ENCODE data around the gene NATD1.

NATD1 gene, protein sequence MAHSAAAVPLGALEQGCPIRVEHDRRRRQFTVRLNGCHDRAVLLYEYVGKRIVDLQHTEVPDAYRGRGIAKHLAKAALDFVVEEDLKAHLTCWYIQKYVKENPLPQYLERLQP

DNA sequence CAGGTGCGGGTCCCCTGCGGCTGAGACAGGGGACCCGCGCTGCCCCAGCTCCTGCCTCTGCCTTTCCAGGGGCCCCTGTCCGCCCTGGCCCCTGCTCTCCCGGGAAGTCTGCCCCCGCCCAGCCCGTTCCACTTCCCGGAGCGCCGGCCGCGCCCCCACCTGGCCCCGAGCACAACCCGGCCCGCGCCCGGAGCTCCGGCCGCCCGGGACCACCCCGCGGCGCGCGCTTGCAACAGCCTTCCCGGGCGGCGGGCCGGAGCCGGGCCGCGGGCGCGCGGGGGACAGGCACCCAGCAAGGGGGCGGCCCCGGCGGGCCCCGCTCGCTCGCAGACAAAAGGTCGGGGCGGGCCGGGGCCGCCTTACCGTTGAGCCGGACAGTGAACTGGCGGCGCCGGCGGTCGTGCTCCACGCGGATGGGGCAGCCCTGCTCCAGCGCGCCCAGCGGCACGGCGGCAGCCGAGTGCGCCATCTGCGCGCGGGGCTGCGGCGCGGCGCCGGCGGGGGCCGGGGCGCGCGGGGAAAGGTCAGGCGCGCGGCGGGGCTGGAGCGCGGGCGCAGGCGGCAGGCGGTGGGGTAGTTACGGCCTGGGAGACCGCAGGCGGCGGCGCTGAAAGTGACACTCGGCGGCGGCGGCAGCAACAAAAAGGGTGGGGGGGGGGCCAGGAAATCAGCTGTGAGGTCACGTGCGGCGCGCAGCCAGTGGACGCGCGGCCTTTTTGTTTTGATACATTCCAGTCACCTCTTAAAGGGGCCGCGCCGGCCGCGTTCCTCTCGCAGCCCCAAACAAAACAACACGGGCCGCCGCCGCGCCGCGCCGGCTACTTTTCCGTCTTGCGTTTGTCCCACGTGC, at the start of gene NATD1:
Gene NATD1, minus strand, starts transcription at position 615 of the 850 bp plus-strand sequence. Its CDS starts 146 bp downstream, at position 469.
- peak within 1 kb of the TSS in 19 of 21 experiments; percentile 43 to 82 (median 69) for H3K27ac ChIP-seq

DNA sequence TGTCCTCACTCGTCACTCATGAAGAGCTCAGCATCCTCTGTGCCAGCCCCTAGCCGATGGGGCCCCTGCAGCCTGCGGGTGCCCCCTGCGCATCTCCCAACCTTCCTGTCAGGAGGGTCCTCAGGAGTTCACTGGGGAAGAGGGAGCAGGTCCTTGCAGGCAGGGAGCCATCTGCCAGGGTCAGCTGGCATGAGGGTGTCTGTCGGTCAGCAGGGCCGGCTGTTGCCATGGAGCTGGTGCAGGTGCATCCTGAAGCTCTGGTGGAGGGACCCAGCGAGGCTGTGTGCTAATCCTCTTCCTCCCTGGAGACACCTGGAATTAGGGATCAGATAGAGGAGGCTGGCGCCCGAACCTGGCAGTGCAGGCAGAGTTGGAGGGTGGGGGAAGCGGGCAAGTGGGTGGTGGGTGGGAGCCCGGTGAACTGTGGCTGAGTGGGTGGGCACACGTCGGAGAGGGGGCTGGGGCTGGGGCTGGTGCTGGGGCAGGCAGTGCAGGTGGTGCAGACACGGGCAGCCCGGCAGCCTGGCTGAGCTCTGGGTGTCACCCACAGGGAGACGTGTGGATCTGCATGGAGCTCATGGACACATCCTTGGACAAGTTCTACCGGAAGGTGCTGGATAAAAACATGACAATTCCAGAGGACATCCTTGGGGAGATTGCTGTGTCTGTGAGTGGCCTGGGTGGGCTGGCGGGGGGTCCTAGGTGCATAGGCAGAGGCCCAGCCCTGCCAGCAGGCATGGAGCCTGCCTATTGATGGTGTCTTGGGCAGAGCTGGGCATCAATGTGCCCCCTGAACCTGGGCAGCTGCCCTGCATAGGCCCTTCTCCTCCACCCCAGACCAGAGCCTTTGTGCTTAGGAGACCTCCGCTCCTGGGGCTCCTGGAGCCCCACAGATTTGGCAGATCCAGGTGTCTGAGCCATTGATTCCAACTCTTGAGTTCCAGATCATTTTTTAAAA, 48.7 kb upstream of the NATD1 start:
- H3K27ac ChIP-seq = no peak overlapping the region

More for the DNA sequence above, at the start of gene NATD1:
- H3K4me3 ChIP-seq = peak within 1 kb of the TSS; percentile 38 to 67 (median 47)

GRCh38 chr17:21300601-21301571, 47.7 kb upstream of the NATD1 start:
- H3K4me3 ChIP-seq = no peak overlapping the region
- no peak overlapping the region for H3K27ac ChIP-seq

More for the DNA sequence above, 48.7 kb upstream of the NATD1 start:
- H3K4me3 ChIP-seq = no peak overlapping the region

- no peak overlapping the region for H3K4me3 ChIP-seq
- H3K27ac ChIP-seq = no peak overlapping the region
Observed at GRCh38 chr17:21299981-21300600, 46.9 kb upstream of the NATD1 start.

DNA sequence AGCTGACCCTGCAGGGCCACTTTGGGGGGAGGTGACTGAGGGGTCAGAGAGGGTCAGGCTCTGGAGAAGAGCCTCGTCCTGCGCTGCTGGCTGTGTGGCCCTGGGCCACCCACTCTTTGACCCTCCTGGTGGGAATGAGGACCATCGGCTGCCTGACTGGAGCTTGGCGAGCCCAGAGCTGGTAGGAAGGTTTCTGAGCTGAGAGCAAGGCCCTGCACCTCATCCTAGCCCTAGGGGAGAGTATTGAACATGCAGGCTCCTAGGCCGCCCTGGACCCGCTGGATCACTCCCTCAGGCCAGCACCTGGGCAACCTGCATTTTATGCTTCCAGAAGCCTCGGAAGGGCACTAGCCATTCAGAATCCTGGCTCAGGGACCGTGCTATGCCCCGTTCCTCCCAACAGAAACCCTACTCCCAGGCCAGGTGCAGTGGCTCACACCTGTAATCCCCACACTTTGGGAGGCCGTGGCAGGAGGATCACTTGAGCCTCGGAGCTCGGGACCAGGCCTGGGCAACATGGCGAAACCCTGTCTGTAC, 45.8 kb upstream of the NATD1 start:
- H3K4me3 ChIP-seq = no peak overlapping the region

GRCh38 chr17:21298056-21298982, 45.1 kb upstream of the NATD1 start:
- Histone ChIP-seq H3K4me3 (no peak overlapping the region), H3K27ac (peak overlapping the region in 1 of 21 experiments; percentile 51)

More for the DNA sequence above, 45.8 kb upstream of the NATD1 start:
- no peak overlapping the region for H3K27ac ChIP-seq

DNA sequence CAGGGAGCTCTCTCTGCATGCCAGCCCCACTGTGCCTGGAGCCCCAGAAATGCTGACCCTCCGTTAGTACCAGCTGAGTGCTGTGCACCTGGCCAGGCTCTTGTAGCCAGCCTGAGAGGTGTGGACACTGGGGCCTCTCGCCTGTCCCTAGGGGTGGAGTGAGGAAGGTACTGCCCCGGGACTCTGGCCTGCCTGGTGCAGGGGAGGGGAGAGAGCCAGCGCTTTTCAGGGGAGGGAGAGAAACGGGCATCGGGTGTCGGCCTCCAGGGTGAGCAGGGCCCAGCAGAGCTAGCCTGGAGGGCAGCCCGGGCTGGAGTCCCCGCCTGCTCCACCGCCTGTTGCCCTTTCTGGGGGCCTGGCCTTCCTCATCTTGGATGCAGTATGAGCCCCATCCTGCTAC, 44.4 kb upstream of the NATD1 start:
- Histone ChIP-seq H3K27ac (peak overlapping the region in 4 of 21 experiments; percentile 4 to 51 (median 6)), H3K4me3 (no peak overlapping the region)

DNA sequence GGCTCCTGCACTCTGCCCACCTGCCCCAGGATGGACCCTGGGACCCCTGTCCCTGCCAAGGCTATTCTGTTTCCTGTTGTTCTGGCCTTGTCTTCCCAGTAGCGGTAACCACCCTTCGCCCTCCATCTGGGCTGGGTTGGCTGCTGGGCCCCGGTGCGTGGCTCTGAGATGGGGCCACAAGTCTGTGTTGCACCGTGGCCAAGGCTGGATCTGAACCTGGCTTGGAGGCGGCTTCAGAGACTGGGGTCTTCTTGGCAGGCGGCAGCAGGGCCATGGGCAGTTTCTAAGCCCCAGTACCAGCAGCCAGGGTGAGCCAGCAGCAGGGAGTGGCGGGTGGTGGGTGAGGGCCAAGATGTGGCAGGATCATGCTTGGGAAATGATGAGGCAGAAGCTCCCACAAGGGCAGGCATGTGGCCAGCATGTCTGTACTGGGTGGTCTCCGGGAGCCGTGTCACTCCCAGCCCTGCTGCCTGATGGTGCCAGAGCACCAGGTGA, 43.9 kb upstream of the NATD1 start:
- Histone ChIP-seq H3K27ac (peak overlapping the region in 4 of 21 experiments; percentile 4 to 51 (median 16)), H3K4me3 (no peak overlapping the region)

GRCh38 chr17:21296097-21297025, 43.2 kb upstream of the NATD1 start:
- Histone ChIP-seq H3K4me3 (no peak overlapping the region), H3K27ac (peak overlapping the region in 5 of 21 experiments; percentile 3 to 47 (median 26))

GRCh38 chr17:21295036-21295952, 42.1 kb upstream of the NATD1 start:
- no peak overlapping the region for H3K4me3 ChIP-seq
- H3K27ac ChIP-seq = peak overlapping the region in 4 of 21 experiments; percentile 1 to 47 (median 20)

DNA sequence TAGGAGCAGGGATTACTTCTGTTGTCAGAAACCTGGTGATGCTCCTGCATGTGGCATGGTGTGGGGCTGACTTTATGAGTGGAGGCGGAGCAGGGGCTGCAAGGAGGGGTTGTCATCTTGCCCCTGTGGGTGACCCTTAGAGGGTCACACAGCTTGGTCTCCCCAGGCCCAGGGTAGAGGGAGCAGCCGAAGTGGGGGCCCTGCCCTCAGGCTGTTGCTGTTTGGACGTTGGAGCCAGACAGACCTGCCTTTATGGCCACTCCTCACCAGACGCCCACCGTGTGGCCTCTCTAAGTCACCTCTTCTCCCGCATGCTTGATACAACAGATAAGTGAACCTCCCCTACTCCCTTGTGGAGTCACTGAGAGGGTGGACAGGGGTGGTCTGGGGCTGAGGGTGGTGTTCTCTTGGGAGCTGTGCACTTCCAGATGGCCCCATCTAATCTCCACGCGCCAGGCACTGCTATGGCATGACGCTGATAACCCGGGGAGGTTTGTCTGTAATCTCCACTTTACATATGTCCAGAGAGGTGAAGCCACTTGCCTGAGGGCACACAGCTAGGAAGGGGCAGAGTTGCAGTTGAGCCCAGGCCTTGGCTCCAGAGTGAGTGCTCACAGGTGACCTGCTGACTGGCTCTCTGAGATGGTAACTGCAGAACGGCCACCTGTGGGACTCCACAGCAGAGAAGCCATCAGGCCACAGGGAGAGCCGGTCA, 41.3 kb upstream of the NATD1 start:
- peak overlapping the region in 2 of 21 experiments; percentile 1 to 47 for H3K27ac ChIP-seq
- H3K4me3 ChIP-seq = no peak overlapping the region

GRCh38 chr17:21293831-21294210, 40.6 kb upstream of the NATD1 start:
- Histone ChIP-seq H3K27ac (no peak overlapping the region), H3K4me3 (no peak overlapping the region)

DNA sequence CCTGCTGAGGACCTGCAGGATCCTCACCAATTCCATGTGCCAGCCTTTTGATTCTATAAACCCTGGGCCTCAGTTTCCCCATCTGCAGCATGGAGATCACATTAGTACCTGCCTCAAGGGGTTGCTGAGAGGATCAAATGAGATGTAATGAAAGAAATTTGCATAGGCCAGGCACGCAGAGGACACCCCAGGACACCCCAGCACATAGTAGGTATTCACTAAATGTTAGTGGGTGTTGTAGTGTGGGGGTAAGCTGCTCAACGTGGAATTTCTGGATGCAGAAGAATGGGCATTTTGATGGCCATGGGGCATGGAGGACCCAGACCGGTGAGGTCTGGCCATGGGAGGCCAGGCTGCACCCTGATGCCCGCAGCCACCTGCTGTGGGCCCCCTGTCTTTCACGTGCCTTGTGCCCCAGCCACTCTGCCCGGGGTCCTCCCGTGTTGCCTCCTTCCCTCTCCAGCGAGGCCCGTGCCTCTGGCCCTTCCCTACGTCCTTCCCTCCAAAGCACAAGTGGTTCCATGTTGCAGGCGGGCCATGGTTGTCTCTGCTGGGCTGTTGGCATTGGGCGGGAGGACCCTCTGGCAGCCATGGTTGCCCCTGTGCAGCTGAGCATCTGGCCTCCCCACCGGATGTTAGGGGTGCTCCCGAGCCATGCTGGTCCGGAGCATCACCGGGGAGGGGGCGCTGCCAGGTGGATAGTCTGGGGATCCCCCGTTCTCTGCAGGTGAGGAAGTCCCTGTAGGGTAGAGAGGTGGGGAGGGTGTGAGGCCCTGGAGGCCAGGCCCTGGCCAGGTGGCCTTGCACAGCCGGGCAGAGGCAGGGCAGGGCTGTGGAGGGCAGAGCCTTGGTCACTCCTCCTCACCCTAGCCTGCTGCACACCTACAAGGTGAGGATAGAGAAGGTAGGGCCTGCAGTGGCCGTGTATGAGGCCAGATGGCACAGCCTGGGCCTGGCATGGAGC, 39.9 kb upstream of the NATD1 start:
- no peak overlapping the region for H3K27ac ChIP-seq
- H3K4me3 ChIP-seq = no peak overlapping the region

All from skin epidermis (tissue), 12 donors.